ENCODE results near the gene COPZ2. TPM values are rescaled to one million over a fixed set of nuclear protein-coding genes. Genes with fewer than 3 reads are reported as not detected.
"Not testable (repeated sequence)": the region's sequence is repeated elsewhere in the genome, so short reads cannot be mapped to it uniquely, and the experiment has no call there.

Gene COPZ2
- total RNA-seq, 1 donor from 2014 or later: 8.0 TPM

DNA sequence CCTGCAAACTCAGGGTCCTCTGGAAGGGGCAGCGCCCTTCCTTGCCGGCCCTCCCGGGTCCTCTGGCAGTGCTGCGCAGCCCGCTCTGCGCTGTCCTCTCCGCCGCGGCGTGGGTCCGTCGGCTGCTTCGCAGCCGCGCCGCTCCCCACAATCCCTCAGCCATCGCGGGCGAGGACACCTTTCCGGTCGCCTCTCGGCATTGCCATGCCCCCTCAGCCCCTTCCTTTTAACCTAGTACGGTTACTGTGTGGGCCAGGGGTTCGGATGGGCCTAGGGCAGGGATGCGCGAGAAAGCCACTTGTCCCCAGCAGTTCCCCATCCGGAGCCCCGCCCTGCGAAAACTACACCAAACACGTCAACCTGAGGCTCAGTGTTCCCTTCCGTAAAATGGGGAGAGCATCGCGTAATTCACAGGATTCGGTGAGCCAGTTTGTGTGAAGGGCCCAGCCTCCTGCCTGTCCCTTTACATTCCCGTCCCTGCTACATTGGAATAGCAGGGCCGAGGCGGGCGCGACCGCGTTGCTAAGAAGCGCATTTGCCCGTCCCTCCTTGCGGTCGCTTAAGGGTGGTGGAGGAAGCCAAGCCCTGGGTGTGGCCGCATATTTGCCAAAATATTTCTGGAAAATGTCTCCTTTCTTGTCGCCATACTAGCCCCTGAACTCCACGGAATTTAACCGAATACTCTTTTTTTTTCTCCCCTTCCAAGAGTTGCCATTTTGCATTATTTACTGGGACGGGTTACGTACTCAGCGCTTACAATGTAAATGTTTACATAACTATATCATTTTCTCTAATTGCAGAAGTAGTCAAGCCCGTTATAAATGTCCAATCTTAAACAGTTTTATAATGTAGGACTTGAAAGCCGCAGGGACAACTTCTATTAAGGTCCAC, 13.2 kb downstream of the COPZ2 start:
- H3K4me3 ChIP-seq (ENCODE audit: low read depth, low read length): peak overlapping the region; percentile 52
- TF ChIP-seq CTCF (conservative IDR thresholded peaks at IDR 0.05; ENCODE audit: low read depth, low read length): no peak
- no peak for DNase-seq (ENCODE audit: low read depth)

GRCh38 chr17:48023400-48024148, 14.0 kb downstream of the COPZ2 start:
- no peak for TF ChIP-seq CTCF (conservative IDR thresholded peaks at IDR 0.05; ENCODE audit: low read depth, low read length)
- no peak for DNase-seq (ENCODE audit: low read depth)

GRCh38 chr17:48022901-48023300, 14.7 kb downstream of the COPZ2 start:
- H3K4me3 ChIP-seq (ENCODE audit: low read depth, low read length): no peak overlapping the region
- no peak for TF ChIP-seq CTCF (conservative IDR thresholded peaks at IDR 0.05; ENCODE audit: low read depth, low read length)
- no peak for DNase-seq (ENCODE audit: low read depth)

More at GRCh38 chr17:48023400-48024148, 14.0 kb downstream of the COPZ2 start:
- H3K4me3 ChIP-seq (ENCODE audit: low read depth, low read length): peak overlapping the region; percentile 52

DNA sequence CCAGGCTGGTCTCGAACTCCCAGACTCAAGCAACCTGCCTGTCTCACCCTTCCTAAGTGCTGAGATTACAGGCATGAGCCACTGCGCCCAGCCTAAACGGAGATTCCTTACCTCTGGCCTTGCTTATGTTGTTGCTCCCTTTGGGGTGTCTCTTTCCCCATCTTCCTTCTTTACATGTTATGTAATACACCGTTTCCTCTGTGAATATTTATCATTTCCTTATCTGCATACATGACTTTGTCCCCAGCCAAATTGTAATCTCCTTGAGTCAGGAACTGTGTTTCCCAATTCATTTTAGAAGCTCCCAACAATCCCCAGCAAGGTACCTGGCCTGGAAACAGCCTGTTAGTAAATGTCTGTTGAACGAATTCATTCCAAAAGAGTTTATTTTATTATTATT, 15.7 kb downstream of the COPZ2 start:
- no peak overlapping the region for H3K4me3 ChIP-seq (ENCODE audit: low read depth, low read length)
- no peak for DNase-seq (ENCODE audit: low read depth)
- no peak for TF ChIP-seq CTCF (conservative IDR thresholded peaks at IDR 0.05; ENCODE audit: low read depth, low read length)

GRCh38 chr17:48017817-48018158, 19.8 kb downstream of the COPZ2 start:
- not testable (repeated sequence) for DNase-seq (ENCODE audit: low read depth); H3K4me3 ChIP-seq (ENCODE audit: low read depth, low read length)

GRCh38 chr17:48016112-48016511, 21.5 kb downstream of the COPZ2 start:
- no peak for TF ChIP-seq CTCF (conservative IDR thresholded peaks at IDR 0.05; ENCODE audit: low read depth, low read length)
- H3K4me3 ChIP-seq (ENCODE audit: low read depth, low read length): no peak overlapping the region
- DNase-seq (ENCODE audit: low read depth): no peak

GRCh38 chr17:48014595-48015111, 22.9 kb downstream of the COPZ2 start:
- TF ChIP-seq CTCF (conservative IDR thresholded peaks at IDR 0.05; ENCODE audit: low read depth, low read length): no peak
- no peak overlapping the region for H3K4me3 ChIP-seq (ENCODE audit: low read depth, low read length)
- no peak for DNase-seq (ENCODE audit: low read depth)

Measured in epithelial cell of proximal tubule (primary cell).